ENCODE measurements around the gene SLC25A48.

SLC25A48 gene

GRCh38 chr5:135891791-135892190 is 57.3 kb downstream of the SLC25A48 start:
- Histone ChIP-seq H3K4me1 (ENCODE audit: control insufficient read depth, insufficient read depth, low read length) (peaks cover 25% of the 10 kb centered on the region), H3K9me3 (ENCODE audit: control insufficient read depth, insufficient read depth, low read depth, low read length) (no peaks in the 10 kb centered on the region), H3K36me3 (ENCODE audit: control insufficient read depth in 2 of 2, insufficient read depth in 1 of 2, low read length in 2 of 2) (no peaks in the 10 kb centered on the region), H3K27ac (ENCODE audit: extremely low read depth, low read depth, low read length) (0 out of 2 replicates have a peak overlapping the region, but pooled peaks have one; percentile 5), H3K4me3 (ENCODE audit: low read depth, low read length) (no peak overlapping the region)
- 0 out of 2 replicates have a peak, but pooled peaks have one; percentile 8 for TF ChIP-seq GLIS1 (tag by site-specific recombination; IDR thresholded peaks at IDR 0.05)
- no peak for TF ChIP-seq ZNF600 (tag by site-specific recombination; IDR thresholded peaks at IDR 0.05)
- peak; percentile 56 for TF ChIP-seq CTCF (tag by site-specific recombination; IDR thresholded peaks at IDR 0.05)
- no peak for TF ChIP-seq MZF1 (tag by site-specific recombination; IDR thresholded peaks at IDR 0.05; ENCODE audit: borderline replicate concordance)
- 0 out of 2 replicates have a peak, but pooled peaks have one; percentile 18 for TF ChIP-seq ZNF335 (tag by site-specific recombination; conservative IDR thresholded peaks at IDR 0.05)
- ChIA-PET POLR2A (interaction anchor here (0.6 to 1.5 kb wide), 2 partner anchors 166 to 232 kb away, joined by 3 to 5 read pairs; no protein-coding TSS in a partner anchor), CTCF (interaction anchor here (0.6 to 8.1 kb wide), 36 partner anchors 9 to 526 kb away, joined by 3 to 66 read pairs (median 4); no protein-coding TSS in a partner anchor)

GRCh38 chr5:135894276-135894675 is 59.8 kb downstream of the SLC25A48 start:
- POLR2A ChIA-PET, result interaction anchor here (1.9 kb wide), 1 partner anchor 238 kb away, joined by 4 read pairs; the partner anchor contains the start of gene SMAD5
- CTCF ChIA-PET, result interaction anchor here (0.9 to 8.1 kb wide), 6 partner anchors 11 to 342 kb away, joined by 3 to 66 read pairs (median 4); no protein-coding TSS in a partner anchor
- Histone ChIP-seq H3K4me1 (ENCODE audit: control insufficient read depth, insufficient read depth, low read length) (peaks cover 25% of the 10 kb centered on the region), H3K27ac (ENCODE audit: extremely low read depth, low read depth, low read length) (no peak overlapping the region), H3K9me3 (ENCODE audit: control insufficient read depth, insufficient read depth, low read depth, low read length) (no peaks in the 10 kb centered on the region), H3K36me3 (ENCODE audit: control insufficient read depth in 2 of 2, insufficient read depth in 1 of 2, low read length in 2 of 2) (no peaks in the 10 kb centered on the region), H3K4me3 (ENCODE audit: low read depth, low read length) (no peak overlapping the region)
- TF ChIP-seq ZNF433 (tag by site-specific recombination; IDR thresholded peaks at IDR 0.05; ENCODE audit: low read depth) (no peak), EGR2 (tag by site-specific recombination; IDR thresholded peaks at IDR 0.05; ENCODE audit: low read depth) (no peak), ZNF214 (tag by site-specific recombination; IDR thresholded peaks at IDR 0.05; ENCODE audit: borderline replicate concordance) (no peak), ATF2 (tag by site-specific recombination; IDR thresholded peaks at IDR 0.05; ENCODE audit: low read depth) (no peak), SP7 (tag by site-specific recombination; IDR thresholded peaks at IDR 0.05) (no peak), MEIS1 (CRISPR knock-in tag; IDR thresholded peaks at IDR 0.05; ENCODE audit: borderline replicate concordance) (no peak), ZNF311 (tag by site-specific recombination; IDR thresholded peaks at IDR 0.05; ENCODE audit: borderline replicate concordance) (no peak), SCRT2 (tag by site-specific recombination; IDR thresholded peaks at IDR 0.05) (no peak), ZNF155 (tag by site-specific recombination; IDR thresholded peaks at IDR 0.05) (no peak), ZNF132 (tag by site-specific recombination; IDR thresholded peaks at IDR 0.05; ENCODE audit: borderline replicate concordance) (no peak), KLF16 (tag by site-specific recombination; IDR thresholded peaks at IDR 0.05) (no peak), ZNF600 (tag by site-specific recombination; IDR thresholded peaks at IDR 0.05) (no peak), ZNF596 (tag by site-specific recombination; IDR thresholded peaks at IDR 0.05) (no peak), IKZF3 (tag by site-specific recombination; IDR thresholded peaks at IDR 0.05) (no peak), HOXD13 (CRISPR knock-in tag; IDR thresholded peaks at IDR 0.05; ENCODE audit: borderline replicate concordance) (no peak), ZNF274 (IDR thresholded peaks at IDR 0.05; ENCODE audit: low read length) (no peak), ZNF274 (tag by site-specific recombination; IDR thresholded peaks at IDR 0.05; ENCODE audit: borderline replicate concordance) (no peak), FEZF1 (tag by site-specific recombination; IDR thresholded peaks at IDR 0.05) (no peak), ZNF555 (tag by site-specific recombination; conservative IDR thresholded peaks at IDR 0.05) (no peak)
- TF ChIP-seq, protein P1, sequence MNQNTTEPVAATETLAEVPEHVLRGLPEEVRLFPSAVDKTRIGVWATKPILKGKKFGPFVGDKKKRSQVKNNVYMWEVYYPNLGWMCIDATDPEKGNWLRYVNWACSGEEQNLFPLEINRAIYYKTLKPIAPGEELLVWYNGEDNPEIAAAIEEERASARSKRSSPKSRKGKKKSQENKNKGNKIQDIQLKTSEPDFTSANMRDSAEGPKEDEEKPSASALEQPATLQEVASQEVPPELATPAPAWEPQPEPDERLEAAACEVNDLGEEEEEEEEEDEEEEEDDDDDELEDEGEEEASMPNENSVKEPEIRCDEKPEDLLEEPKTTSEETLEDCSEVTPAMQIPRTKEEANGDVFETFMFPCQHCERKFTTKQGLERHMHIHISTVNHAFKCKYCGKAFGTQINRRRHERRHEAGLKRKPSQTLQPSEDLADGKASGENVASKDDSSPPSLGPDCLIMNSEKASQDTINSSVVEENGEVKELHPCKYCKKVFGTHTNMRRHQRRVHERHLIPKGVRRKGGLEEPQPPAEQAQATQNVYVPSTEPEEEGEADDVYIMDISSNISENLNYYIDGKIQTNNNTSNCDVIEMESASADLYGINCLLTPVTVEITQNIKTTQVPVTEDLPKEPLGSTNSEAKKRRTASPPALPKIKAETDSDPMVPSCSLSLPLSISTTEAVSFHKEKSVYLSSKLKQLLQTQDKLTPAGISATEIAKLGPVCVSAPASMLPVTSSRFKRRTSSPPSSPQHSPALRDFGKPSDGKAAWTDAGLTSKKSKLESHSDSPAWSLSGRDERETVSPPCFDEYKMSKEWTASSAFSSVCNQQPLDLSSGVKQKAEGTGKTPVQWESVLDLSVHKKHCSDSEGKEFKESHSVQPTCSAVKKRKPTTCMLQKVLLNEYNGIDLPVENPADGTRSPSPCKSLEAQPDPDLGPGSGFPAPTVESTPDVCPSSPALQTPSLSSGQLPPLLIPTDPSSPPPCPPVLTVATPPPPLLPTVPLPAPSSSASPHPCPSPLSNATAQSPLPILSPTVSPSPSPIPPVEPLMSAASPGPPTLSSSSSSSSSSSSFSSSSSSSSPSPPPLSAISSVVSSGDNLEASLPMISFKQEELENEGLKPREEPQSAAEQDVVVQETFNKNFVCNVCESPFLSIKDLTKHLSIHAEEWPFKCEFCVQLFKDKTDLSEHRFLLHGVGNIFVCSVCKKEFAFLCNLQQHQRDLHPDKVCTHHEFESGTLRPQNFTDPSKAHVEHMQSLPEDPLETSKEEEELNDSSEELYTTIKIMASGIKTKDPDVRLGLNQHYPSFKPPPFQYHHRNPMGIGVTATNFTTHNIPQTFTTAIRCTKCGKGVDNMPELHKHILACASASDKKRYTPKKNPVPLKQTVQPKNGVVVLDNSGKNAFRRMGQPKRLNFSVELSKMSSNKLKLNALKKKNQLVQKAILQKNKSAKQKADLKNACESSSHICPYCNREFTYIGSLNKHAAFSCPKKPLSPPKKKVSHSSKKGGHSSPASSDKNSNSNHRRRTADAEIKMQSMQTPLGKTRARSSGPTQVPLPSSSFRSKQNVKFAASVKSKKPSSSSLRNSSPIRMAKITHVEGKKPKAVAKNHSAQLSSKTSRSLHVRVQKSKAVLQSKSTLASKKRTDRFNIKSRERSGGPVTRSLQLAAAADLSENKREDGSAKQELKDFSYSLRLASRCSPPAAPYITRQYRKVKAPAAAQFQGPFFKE (tag by site-specific recombination; IDR thresholded peaks at IDR 0.05; ENCODE audit: borderline replicate concordance), result no peak

All from HEK293 (cell line).